GM21723 (cell line): ENCODE measurements around the gene MEIKIN.

ENCODE experiments used
- ATAC-seq: cut with Tn5 transposase; IDR thresholded peaks from one replicate; pipeline ENCODE4 v1.9.1; 2021; ENCODE audit warnings: mild to moderate bottlenecking, moderate library complexity; ENCODE audit not compliant: unreplicated experiment

Gene MEIKIN

GRCh38 chr5:131974016-131974415, 28.6 kb upstream of the MEIKIN start:
- no peak for ATAC-seq

GRCh38 chr5:131973089-131973712, 27.7 kb upstream of the MEIKIN start:
- ATAC-seq: no peak

- no peak for ATAC-seq
Observed at GRCh38 chr5:131968396-131968954, 23.0 kb upstream of the MEIKIN start.

- ATAC-seq: no peak
Observed at GRCh38 chr5:131966551-131966950, 21.1 kb upstream of the MEIKIN start.

- ATAC-seq: no peak
Observed at GRCh38 chr5:131965826-131966415, 20.5 kb upstream of the MEIKIN start.

GRCh38 chr5:131959906-131960305, 14.4 kb upstream of the MEIKIN start:
- ATAC-seq: no peak

- no peak for ATAC-seq
Observed at GRCh38 chr5:131959136-131959535, 13.7 kb upstream of the MEIKIN start.

- no peak for ATAC-seq
Observed at GRCh38 chr5:131957721-131958441, 12.4 kb upstream of the MEIKIN start.

- ATAC-seq: no peak
Observed at GRCh38 chr5:131953969-131954368, 8.5 kb upstream of the MEIKIN start.

- no peak for ATAC-seq
Observed at GRCh38 chr5:131952301-131952857, 6.9 kb upstream of the MEIKIN start.

- ATAC-seq: no peak
Observed at GRCh38 chr5:131950706-131951105, 5.2 kb upstream of the MEIKIN start.

- no peak for ATAC-seq
Observed at GRCh38 chr5:131947445-131947844, 2.0 kb upstream of the MEIKIN start.

- ATAC-seq: no peak
Observed at GRCh38 chr5:131944702-131945550, 537 bp downstream of the MEIKIN start.

- no peak for ATAC-seq
Observed at GRCh38 chr5:131943916-131944315, 1.5 kb downstream of the MEIKIN start.

GRCh38 chr5:131942016-131942415, 3.4 kb downstream of the MEIKIN start:
- no peak for ATAC-seq

- no peak for ATAC-seq
Observed at GRCh38 chr5:131939690-131940345, 5.6 kb downstream of the MEIKIN start.

GRCh38 chr5:131932235-131932634, 13.2 kb downstream of the MEIKIN start:
- ATAC-seq: no peak

- no peak for ATAC-seq
Observed at GRCh38 chr5:131928957-131929356, 16.5 kb downstream of the MEIKIN start.

- ATAC-seq: no peak
Observed at GRCh38 chr5:131926168-131926567, 19.3 kb downstream of the MEIKIN start.

GRCh38 chr5:131916481-131916880, 29.0 kb downstream of the MEIKIN start:
- ATAC-seq: no peak
